PC-9 (cell line): ENCODE measurements around the gene GNL3. TPM values are rescaled to one million over a fixed set of nuclear protein-coding genes. Genes with fewer than 3 reads are reported as not detected.

ENCODE experiments used
- BruUV-seq: library from RNA; stranded (reverse); fragments of 400-500 nt; replicated peaks from 2 replicates; lab custom pipeline; 2021; lab: Mats Ljungman, UMichigan
- CTCF ChIA-PET: fragments of 300-600 bp; sonication (Branson Sonifier 250); formaldehyde crosslinking; loops from one replicate; lab custom pipeline; 2022; ENCODE audit warnings: antibody characterized with exemption; lab: Charles Lee
- POLR2A ChIA-PET: fragments of 300-600 bp; sonication (Branson Sonifier 250); formaldehyde crosslinking; loops from one replicate; lab custom pipeline; 2022; ENCODE audit warnings: antibody characterized with exemption; ENCODE audit not compliant: unreplicated experiment; lab: Charles Lee
- DNase-seq, 2 experiments: peaks; one replicate each; pipeline versions ENCODE4 v3.0.0 to v3.0.0-alpha.2; 2015 to 2022; ENCODE audit warnings: mixed read lengths in 1 of 2
- H2AFZ ChIP-seq: fragments of 200-600 bp; sonication (generic); 2 replicates; pipeline ENCODE4 v1.8.1; 2017; ENCODE audit warnings: antibody characterized with exemption
- H3F3A ChIP-seq: fragments of 200-600 bp; sonication (generic); 2 replicates; pipeline ENCODE4 v1.8.1; 2017; ENCODE audit warnings: antibody characterized with exemption, mild to moderate bottlenecking, low read depth; ENCODE audit not compliant: insufficient read depth
- H3K27ac ChIP-seq: fragments of 200-600 bp; sonication (generic); 2 replicates; pipeline ENCODE4 v1.6.1; 2016; ENCODE audit warnings: mixed run types
- H3K27me3 ChIP-seq: fragments of 200-600 bp; sonication (generic); 2 replicates; pipeline ENCODE4 v1.6.1; 2016; ENCODE audit warnings: low read depth, mixed run types; ENCODE audit not compliant: insufficient read depth
- H3K36me3 ChIP-seq: fragments of 200-600 bp; sonication (generic); 2 replicates; pipeline ENCODE4 v1.6.1; 2016; ENCODE audit warnings: low read depth, mixed run types
- H3K4me1 ChIP-seq: fragments of 200-600 bp; sonication (generic); replicated peaks from 2 replicates; pipeline ENCODE4 v1.6.1; 2016; ENCODE audit warnings: mixed run types; ENCODE audit not compliant: insufficient read depth
- H3K4me2 ChIP-seq: fragments of 200-600 bp; sonication (generic); 2 replicates; pipeline ENCODE4 v1.6.1; 2017; ENCODE audit warnings: mixed run types
- H3K4me3 ChIP-seq: fragments of 200-600 bp; sonication (generic); 2 replicates; pipeline ENCODE4 v1.6.1; 2016; ENCODE audit warnings: mixed run types
- H3K79me2 ChIP-seq: fragments of 200-600 bp; sonication (generic); 2 replicates; pipeline ENCODE4 v1.6.1; 2017; ENCODE audit warnings: low read depth, mixed run types
- H3K9me2 ChIP-seq: fragments of 200-600 bp; sonication (generic); 2 replicates; pipeline ENCODE4 v1.8.1; 2017; ENCODE audit warnings: mild to moderate bottlenecking; ENCODE audit not compliant: insufficient read depth
- H3K9me3 ChIP-seq: fragments of 200-600 bp; sonication (generic); 2 replicates; pipeline ENCODE4 v1.8.1; 2016; ENCODE audit warnings: low read depth; ENCODE audit not compliant: insufficient read depth
- H4K20me1 ChIP-seq: fragments of 200-600 bp; sonication (generic); 2 replicates; pipeline ENCODE4 v1.8.1; 2017; ENCODE audit not compliant: insufficient read depth
- CTCF ChIP-seq: fragments of 200-600 bp; sonication (generic); conservative IDR thresholded peaks from 2 replicates; pipeline ENCODE4 v1.6.1; 2017; ENCODE audit warnings: mixed run types, antibody characterized with exemption, mild to moderate bottlenecking, moderate library complexity
- EZH2 ChIP-seq: fragments of 200-600 bp; sonication (generic); IDR thresholded peaks from 2 replicates; pipeline ENCODE4 v1.8.0; 2017; ENCODE audit warnings: antibody characterized with exemption, low read depth
- intact Hi-C: fragments of 100-400 bp; cut with micrococcal nuclease; formaldehyde crosslinking; loops from one replicate; pipeline ENCODE4 v1.10.0; 2022; ENCODE audit not compliant: unreplicated experiment
- total RNA-seq: library from RNA; stranded (reverse); gene quantifications from 2 replicates; pipeline ENCODE4 v1.2.3, GENCODE V29; 2021

GNL3 gene
- total RNA-seq, 1 experiment from 2014 or later, result 82.3 TPM

- no peaks in the 10 kb centered on the region; the same call in 1 of the 2 replicates for H3K9me3 ChIP-seq
- H3K9me2 ChIP-seq, result no peaks in the 10 kb centered on the region
- no peak for DNase-seq
- H3K36me3 ChIP-seq, result peaks cover 20% of the 10 kb centered on the region
- H3K4me3 ChIP-seq, result no peak overlapping the region
- peaks cover 14% of the 10 kb centered on the region; the same call in 1 of the 2 replicates for H3F3A ChIP-seq
- CTCF ChIA-PET, result no interaction called here
- intact Hi-C loops, result loop anchor here (5.0 kb wide), 1 partner anchor 254 kb away; no protein-coding TSS in a partner anchor
- no peaks in the 10 kb centered on the region for H3K27me3 ChIP-seq
- no TSS peak for BruUV-seq
- TF ChIP-seq EZH2 (no peak), CTCF (no peak)
- H3K4me2 ChIP-seq, result 0 out of 2 replicates have a peak overlapping the region, but pooled peaks have one; percentile 28
- POLR2A ChIA-PET, result interaction anchor here (0.7 kb wide), 3 partner anchors 240 to 1181 kb away, joined by 3 to 25 read pairs (median 8); no protein-coding TSS in a partner anchor
- H2AFZ ChIP-seq, result no peak overlapping the region
- H3K79me2 ChIP-seq, result peaks cover 50% of the 10 kb centered on the region
- peaks cover 2% of the 10 kb centered on the region; the same call in 1 of the 2 replicates for H4K20me1 ChIP-seq
- H3K27ac ChIP-seq, result 0 out of 2 replicates have a peak overlapping the region, but pooled peaks have one; percentile 16
- H3K4me1 ChIP-seq, result peaks cover 22% of the 10 kb centered on the region
Observed at GRCh38 chr3:52681596-52681995, 4.2 kb upstream of the GNL3 start.

- peaks cover 25% of the 10 kb centered on the region for H3K36me3 ChIP-seq
- H3K4me2 ChIP-seq, result 0 out of 2 replicates have a peak overlapping the region, but pooled peaks have one; percentile 28
- H4K20me1 ChIP-seq, result peaks cover 6% of the 10 kb centered on the region; the same call in 1 of the 2 replicates
- no peaks in the 10 kb centered on the region for H3K9me2 ChIP-seq
- no peak overlapping the region for H3K4me3 ChIP-seq
- no peak overlapping the region for H2AFZ ChIP-seq
- H3K9me3 ChIP-seq, result no peaks in the 10 kb centered on the region; the same call in 1 of the 2 replicates
- 0 out of 2 replicates have a peak overlapping the region, but pooled peaks have one; percentile 16 for H3K27ac ChIP-seq
- no peaks in the 10 kb centered on the region for H3K27me3 ChIP-seq
- peaks cover 18% of the 10 kb centered on the region; the same call in 1 of the 2 replicates for H3F3A ChIP-seq
- TF ChIP-seq CTCF (peak; percentile 27; the same call in 1 of the 2 replicates), EZH2 (no peak)
- no TSS peak for BruUV-seq
- peaks cover 24% of the 10 kb centered on the region for H3K4me1 ChIP-seq
- peaks cover 54% of the 10 kb centered on the region for H3K79me2 ChIP-seq
- POLR2A ChIA-PET, result interaction anchor here (0.7 kb wide), 3 partner anchors 240 to 1182 kb away, joined by 3 to 25 read pairs (median 8); no protein-coding TSS in a partner anchor
- CTCF ChIA-PET, result no interaction called here
- intact Hi-C loops, result loop anchor here (5.0 kb wide), 1 partner anchor 255 kb away; no protein-coding TSS in a partner anchor
- peak; percentile 10 to 48 for DNase-seq
Observed at GRCh38 chr3:52682016-52682415, 3.8 kb upstream of the GNL3 start.

DNA sequence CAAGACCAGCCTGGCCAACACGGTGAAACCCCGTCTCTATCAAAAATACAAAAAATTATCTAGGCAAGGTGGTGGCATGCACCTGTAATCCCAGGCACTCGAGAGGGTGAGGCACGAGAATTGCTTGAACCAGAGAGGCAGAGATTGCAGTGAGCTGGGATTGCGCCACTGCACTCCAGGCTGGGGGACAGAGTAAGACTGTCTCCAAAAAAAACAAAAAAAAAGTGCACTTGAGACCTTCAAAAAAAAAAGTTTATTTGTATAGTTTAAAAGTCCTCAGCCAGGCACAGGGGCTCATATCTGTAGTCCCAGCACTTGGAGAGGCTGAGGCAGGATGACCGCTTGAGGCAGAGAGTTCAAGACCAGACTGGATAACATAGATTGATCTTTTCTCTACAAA, 2.2 kb upstream of the GNL3 start:
- no peak for DNase-seq
- Histone ChIP-seq H3K4me3 (no peak overlapping the region), H3K9me3 (no peaks in the 10 kb centered on the region; the same call in 1 of the 2 replicates), H3K27me3 (no peaks in the 10 kb centered on the region), H3F3A (peaks cover 34% of the 10 kb centered on the region; the same call in 1 of the 2 replicates), H3K36me3 (peaks cover 35% of the 10 kb centered on the region), H2AFZ (no peak overlapping the region), H3K27ac (no peak overlapping the region), H4K20me1 (peaks cover 19% of the 10 kb centered on the region), H3K4me1 (peaks cover 40% of the 10 kb centered on the region), H3K9me2 (no peaks in the 10 kb centered on the region), H3K79me2 (peaks cover 70% of the 10 kb centered on the region), H3K4me2 (peak overlapping the region; percentile 98; the same call in 1 of the 2 replicates)
- ChIA-PET POLR2A (interaction anchor here (0.6 to 0.7 kb wide), 2 partner anchors 229 to 252 kb away, joined by 3 to 51 read pairs; no protein-coding TSS in a partner anchor), CTCF (interaction anchor here (0.6 kb wide), 1 partner anchor 315 kb away, joined by 6 read pairs; no protein-coding TSS in a partner anchor)
- intact Hi-C loops, result loop anchor here (5.0 kb wide), 1 partner anchor 256 kb away; no protein-coding TSS in a partner anchor
- TF ChIP-seq EZH2, result no peak
- no peak for TF ChIP-seq CTCF
- no TSS peak for BruUV-seq
